Muscle layer of duodenum (tissue), 2 donors: ENCODE measurements around the gene C6orf47.
A peak's percentile ranks its signal among the peaks of the same experiment; 100 is the strongest.

ENCODE experiments used
- H3K27ac ChIP-seq: one replicate; pipeline ENCODE4 v1.7.0; 2013; ENCODE audit warnings: mild to moderate bottlenecking, low read length
- H3K27me3 ChIP-seq: one replicate; pipeline ENCODE4 v1.7.0; 2013; ENCODE audit warnings: low read depth, mild to moderate bottlenecking, control low read depth, low read length
- H3K36me3 ChIP-seq, 2 donors: one replicate each; pipeline ENCODE4 v1.7.0; 2013; ENCODE audit warnings: low read length in 2 of 2, control low read depth in 1 of 2, mild to moderate bottlenecking in 1 of 2; ENCODE audit not compliant: insufficient read depth in 2 of 2, control insufficient read depth in 1 of 2
- H3K4me1 ChIP-seq, 2 donors: one replicate each; pipeline ENCODE4 v1.7.0; 2013; ENCODE audit warnings: low read length in 2 of 2, mild to moderate bottlenecking in 2 of 2, control low read depth in 1 of 2, moderate library complexity in 1 of 2; ENCODE audit not compliant: insufficient read depth in 2 of 2, control insufficient read depth in 1 of 2
- H3K4me3 ChIP-seq, 2 donors: one replicate each; pipeline ENCODE4 v1.7.0; 2013; ENCODE audit warnings: low read length in 2 of 2, low read depth in 1 of 2, mild to moderate bottlenecking in 1 of 2
- H3K9me3 ChIP-seq, 2 donors: one replicate each; pipeline ENCODE4 v1.7.0; 2013; ENCODE audit warnings: low read length in 2 of 2, control low read depth in 1 of 2, mild to moderate bottlenecking in 1 of 2; ENCODE audit not compliant: control insufficient read depth in 1 of 2
- donor health status: healthy.

C6orf47 gene

GRCh38 chr6:31657406-31658157 is 3.0 kb downstream of the C6orf47 start:
- H3K4me3 ChIP-seq, result no peak overlapping the region
- no peak overlapping the region for H3K27ac ChIP-seq
- no peaks in the 10 kb centered on the region for H3K27me3 ChIP-seq
- peaks cover 16 to 34% of the 10 kb centered on the region in 2 donors for H3K36me3 ChIP-seq
- peaks cover 22 to 45% of the 10 kb centered on the region in 2 donors for H3K4me1 ChIP-seq
- H3K9me3 ChIP-seq, result no peaks in the 10 kb centered on the region

DNA sequence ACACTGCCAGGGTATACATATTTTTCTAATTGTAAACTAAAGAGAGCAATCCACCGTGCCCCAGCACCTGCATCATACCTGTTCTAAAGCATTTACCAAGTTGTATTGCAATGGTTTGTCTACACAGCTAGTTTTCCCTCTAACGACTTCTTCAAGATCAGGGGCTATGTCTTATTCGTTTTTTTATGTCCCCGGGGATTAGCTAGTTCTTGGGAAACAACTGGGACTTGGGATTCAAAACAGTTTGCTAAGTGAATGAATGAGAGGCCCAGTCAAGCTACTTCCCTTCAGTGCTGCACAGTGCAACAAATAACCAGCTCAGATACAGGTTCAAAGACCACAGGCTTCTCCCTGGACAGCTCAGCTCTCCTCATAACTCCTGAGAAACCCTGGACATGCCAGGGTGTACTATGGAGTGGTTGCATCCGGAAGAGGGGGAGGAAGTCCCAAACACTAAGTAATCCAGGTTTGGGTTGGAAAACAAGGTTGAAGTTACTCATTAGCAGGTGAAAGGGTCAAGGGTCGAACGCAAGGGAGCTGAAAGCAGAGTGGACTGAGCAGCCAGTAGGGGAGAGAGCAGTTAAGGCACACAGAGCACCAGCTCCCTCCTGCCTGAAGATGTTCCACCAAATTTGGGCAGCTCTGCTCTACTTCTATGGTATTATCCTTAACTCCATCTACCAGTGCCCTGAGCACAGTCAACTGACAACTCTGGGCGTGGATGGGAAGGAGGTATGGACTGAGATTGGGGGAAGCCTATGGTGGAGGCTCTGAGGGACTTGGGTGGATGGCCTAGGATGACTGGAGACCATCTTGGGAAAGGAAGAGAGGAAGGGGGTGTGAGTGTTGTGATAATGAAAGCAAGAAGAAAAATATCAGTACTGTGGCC is 5.0 kb downstream of the C6orf47 start, which contains the start of gene APOM:
Gene APOM (plus strand): TSS at position 546 of the 889 bp plus-strand sequence. CDS start 73 bp downstream, at position 619.
- H3K27ac ChIP-seq, result no peak within 1 kb of the TSS
- peaks cover 22 to 46% of the 10 kb centered on the region in 2 donors for H3K4me1 ChIP-seq
- no peaks in the 10 kb centered on the region for H3K9me3 ChIP-seq
- no peaks in the 10 kb centered on the region for H3K27me3 ChIP-seq
- H3K36me3 ChIP-seq, result peaks cover 10 to 30% of the 10 kb centered on the region in 2 donors
- H3K4me3 ChIP-seq, result no peak within 1 kb of the TSS

DNA sequence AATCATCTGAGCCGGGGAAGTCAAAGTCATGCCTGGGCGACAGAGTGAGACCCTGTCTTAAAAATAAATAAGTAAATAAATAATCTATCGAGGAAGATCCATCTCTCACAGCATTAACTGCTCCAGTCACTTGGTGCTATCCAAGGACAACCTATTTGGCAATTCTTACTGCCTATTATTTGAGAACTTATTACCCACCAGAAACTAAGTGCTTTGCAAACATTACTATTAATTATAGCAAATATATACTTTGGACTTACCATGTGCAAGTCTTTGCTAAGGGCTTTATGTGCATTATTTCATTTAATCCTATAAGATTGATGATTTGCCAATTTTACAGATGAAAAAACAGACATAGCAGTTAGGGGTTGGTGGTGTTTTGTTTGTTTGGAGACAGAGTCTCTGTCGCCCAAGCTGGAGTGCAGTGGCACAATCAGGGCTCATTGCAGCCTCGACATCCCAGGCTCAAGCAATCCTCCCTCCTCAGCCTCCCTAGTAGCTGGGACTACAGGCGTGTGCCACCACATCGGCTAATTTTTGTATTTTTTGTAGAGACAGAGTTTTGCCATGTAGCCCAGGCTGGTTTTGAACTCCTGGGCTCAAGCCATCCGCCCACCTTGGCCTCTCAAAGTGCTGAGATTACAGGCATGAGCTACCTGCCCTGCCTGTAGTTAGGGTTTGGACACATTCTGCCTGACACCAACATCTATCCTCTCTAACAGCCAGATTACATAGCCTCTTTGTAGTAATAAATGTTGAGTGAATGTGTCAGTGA is 5.8 kb downstream of the C6orf47 start:
- no peaks in the 10 kb centered on the region for H3K9me3 ChIP-seq
- H3K4me1 ChIP-seq, result peaks cover 25 to 48% of the 10 kb centered on the region in 2 donors
- no peak overlapping the region for H3K4me3 ChIP-seq
- H3K36me3 ChIP-seq, result peaks cover 10 to 30% of the 10 kb centered on the region in 2 donors
- no peaks in the 10 kb centered on the region for H3K27me3 ChIP-seq
- no peak overlapping the region for H3K27ac ChIP-seq

GRCh38 chr6:31652925-31653724 is 7.5 kb downstream of the C6orf47 start:
- H3K27me3 ChIP-seq, result no peaks in the 10 kb centered on the region
- H3K36me3 ChIP-seq, result peaks cover 23 to 47% of the 10 kb centered on the region in 2 donors
- peak overlapping the region; percentile 77 for H3K4me3 ChIP-seq
- peak overlapping the region; percentile 99 for H3K27ac ChIP-seq
- no peaks in the 10 kb centered on the region for H3K9me3 ChIP-seq
- peaks cover 10 to 32% of the 10 kb centered on the region in 2 donors for H3K4me1 ChIP-seq

DNA sequence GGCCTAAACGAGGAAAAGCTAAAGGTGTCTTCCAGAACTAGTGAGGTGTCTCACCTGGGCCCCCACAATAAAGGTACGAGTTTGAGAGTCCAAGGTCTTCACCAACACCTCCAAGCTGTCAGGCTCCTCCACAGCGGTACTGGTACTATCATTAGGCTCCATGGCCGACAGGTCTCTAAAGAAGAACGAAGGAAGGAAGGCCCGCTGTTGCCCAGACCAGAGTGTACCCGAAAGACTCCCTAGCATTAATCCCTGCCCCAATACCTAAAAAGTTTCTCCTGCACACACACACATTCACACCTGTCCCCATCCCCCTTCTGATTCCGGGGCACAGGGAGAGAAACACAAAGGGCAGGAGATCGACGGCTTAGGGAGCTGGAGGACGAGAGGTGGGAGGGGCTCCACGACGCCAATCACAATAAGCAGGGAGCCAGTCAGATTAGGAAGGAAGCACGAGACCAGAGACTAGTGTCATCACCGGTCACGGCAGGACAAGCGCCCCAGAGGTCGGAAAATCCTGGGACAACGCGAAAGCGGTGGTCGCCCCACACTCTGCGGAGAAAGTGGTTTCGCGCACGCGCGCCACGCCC is 8.9 kb downstream of the C6orf47 start:
- Histone ChIP-seq H3K9me3 (no peaks in the 10 kb centered on the region), H3K4me3 (peak overlapping the region; percentile 77), H3K27me3 (no peaks in the 10 kb centered on the region), H3K4me1 (peaks cover 3 to 25% of the 10 kb centered on the region in 2 donors), H3K27ac (peak overlapping the region; percentile 99), H3K36me3 (peaks cover 25 to 51% of the 10 kb centered on the region in 2 donors)

DNA sequence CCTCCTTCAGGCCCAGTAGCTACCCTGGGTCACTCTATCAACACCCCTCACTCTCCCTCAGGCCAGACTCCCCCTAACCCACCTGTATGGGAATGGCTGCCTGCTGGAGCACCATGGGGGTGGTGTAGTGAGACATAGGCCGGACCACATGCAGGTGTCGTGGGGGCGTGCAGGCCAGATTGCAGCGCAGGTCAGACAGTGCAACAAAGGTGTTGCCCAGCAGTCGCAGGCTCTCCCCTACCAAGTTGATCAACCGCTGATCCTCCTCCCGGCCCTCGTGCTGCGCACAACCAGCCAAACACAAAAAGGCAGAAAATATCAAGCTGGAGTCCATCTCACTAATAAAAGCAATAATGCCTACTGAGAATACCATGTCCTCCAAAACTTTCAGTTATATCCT is 15.3 kb downstream of the C6orf47 start:
- no peaks in the 10 kb centered on the region for H3K27me3 ChIP-seq
- peaks cover 75 to 89% of the 10 kb centered on the region in 2 donors for H3K36me3 ChIP-seq
- H3K4me1 ChIP-seq, result peaks cover 3% of the 10 kb centered on the region in 2 donors
- no peak overlapping the region for H3K4me3 ChIP-seq
- H3K27ac ChIP-seq, result no peak overlapping the region
- H3K9me3 ChIP-seq, result no peaks in the 10 kb centered on the region

DNA sequence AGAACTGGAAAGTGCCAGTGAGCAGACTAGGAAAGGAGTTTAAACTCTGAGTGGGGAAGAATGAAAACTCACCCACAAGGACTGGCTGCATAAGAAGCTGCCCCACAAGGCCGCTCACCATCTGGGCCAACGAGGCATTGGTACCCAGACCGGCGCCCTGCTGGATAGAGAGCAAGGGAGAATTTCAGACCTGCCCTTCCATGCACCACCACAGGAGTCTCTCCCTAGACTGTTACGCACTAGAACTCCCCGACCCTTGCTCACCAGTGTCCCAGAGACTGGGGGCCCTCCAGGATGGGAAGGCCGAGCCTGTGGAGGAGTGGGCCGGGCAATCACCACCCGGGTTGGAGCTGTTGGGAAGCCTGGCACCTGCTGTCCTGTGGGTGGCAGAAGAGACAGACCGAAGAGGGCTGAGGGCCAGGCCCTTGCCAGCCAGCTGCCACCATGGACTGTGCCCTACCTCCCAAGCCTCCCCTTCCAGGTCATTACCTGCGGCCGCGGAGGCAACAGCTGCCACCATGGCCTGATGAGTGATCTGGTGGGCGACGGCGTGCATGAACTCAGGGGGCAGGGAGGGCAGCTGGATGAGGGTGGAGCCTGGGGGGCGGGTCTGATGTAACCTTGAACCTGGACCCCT is 16.6 kb downstream of the C6orf47 start:
- Histone ChIP-seq H3K27ac (no peak overlapping the region), H3K4me3 (no peak overlapping the region), H3K36me3 (peaks cover 82 to 95% of the 10 kb centered on the region in 2 donors), H3K9me3 (no peaks in the 10 kb centered on the region), H3K27me3 (no peaks in the 10 kb centered on the region), H3K4me1 (no peaks in the 10 kb centered on the region)

GRCh38 chr6:31642798-31643570 is 17.6 kb downstream of the C6orf47 start:
- H3K27me3 ChIP-seq, result no peaks in the 10 kb centered on the region

GRCh38 chr6:31641370-31641769 is 19.2 kb downstream of the C6orf47 start:
- H3K27ac ChIP-seq, result no peak overlapping the region
- peaks cover 75 to 97% of the 10 kb centered on the region in 2 donors for H3K36me3 ChIP-seq
- H3K4me1 ChIP-seq, result no peaks in the 10 kb centered on the region
- no peak overlapping the region for H3K4me3 ChIP-seq
- H3K27me3 ChIP-seq, result no peaks in the 10 kb centered on the region
- no peaks in the 10 kb centered on the region for H3K9me3 ChIP-seq

More at GRCh38 chr6:31642798-31643570, 17.6 kb downstream of the C6orf47 start:
- H3K27ac ChIP-seq, result no peak overlapping the region
- no peak overlapping the region for H3K4me3 ChIP-seq
- no peaks in the 10 kb centered on the region for H3K4me1 ChIP-seq
- H3K9me3 ChIP-seq, result no peaks in the 10 kb centered on the region
- H3K36me3 ChIP-seq, result peaks cover 72 to 95% of the 10 kb centered on the region in 2 donors
